Measurements from ENCODE around the gene OR1J2. TPM values are rescaled to one million over a fixed set of nuclear protein-coding genes. Genes with fewer than 3 reads are reported as not detected.

The OR1J2 gene
- polyA plus RNA-seq, 3 donors, result not detected

DNA sequence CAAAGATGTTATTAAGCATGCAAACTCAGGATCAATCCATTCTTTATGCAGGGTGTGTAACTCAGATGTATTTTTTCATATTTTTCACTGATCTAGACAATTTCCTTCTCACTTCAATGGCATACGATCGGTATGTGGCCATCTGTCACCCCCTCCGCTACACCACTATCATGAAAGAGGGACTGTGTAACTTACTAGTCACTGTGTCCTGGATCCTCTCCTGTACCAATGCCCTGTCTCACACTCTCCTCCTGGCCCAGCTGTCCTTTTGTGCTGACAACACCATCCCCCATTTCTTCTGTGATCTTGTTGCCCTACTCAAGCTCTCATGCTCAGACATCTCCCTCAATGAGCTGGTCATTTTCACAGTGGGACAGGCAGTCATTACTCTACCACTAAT lies 8.8 kb downstream of the OR1J2 start:
- TF ChIP-seq, protein P1, sequence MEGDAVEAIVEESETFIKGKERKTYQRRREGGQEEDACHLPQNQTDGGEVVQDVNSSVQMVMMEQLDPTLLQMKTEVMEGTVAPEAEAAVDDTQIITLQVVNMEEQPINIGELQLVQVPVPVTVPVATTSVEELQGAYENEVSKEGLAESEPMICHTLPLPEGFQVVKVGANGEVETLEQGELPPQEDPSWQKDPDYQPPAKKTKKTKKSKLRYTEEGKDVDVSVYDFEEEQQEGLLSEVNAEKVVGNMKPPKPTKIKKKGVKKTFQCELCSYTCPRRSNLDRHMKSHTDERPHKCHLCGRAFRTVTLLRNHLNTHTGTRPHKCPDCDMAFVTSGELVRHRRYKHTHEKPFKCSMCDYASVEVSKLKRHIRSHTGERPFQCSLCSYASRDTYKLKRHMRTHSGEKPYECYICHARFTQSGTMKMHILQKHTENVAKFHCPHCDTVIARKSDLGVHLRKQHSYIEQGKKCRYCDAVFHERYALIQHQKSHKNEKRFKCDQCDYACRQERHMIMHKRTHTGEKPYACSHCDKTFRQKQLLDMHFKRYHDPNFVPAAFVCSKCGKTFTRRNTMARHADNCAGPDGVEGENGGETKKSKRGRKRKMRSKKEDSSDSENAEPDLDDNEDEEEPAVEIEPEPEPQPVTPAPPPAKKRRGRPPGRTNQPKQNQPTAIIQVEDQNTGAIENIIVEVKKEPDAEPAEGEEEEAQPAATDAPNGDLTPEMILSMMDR (IDR thresholded peaks at IDR 0.05), result no peak
- no peak for DNase-seq
- Mint-ChIP-seq H3K27ac (no peak overlapping the region), H3K9me3 (peaks cover 0 to 3% (median 0%) of the 10 kb centered on the region in 7 donors), H3K36me3 (no peaks in the 10 kb centered on the region), H3K27me3 (ENCODE audit: low read depth in 3 of 3) (peaks cover 3 to 10% (median 3%) of the 10 kb centered on the region in 3 donors), H3K4me3 (no peak overlapping the region), H3K4me1 (no peaks in the 10 kb centered on the region)
- intact Hi-C loops (cut with micrococcal nuclease), result no loop called here
- Histone ChIP-seq H3K36me3 (replicated peaks in 1 of 2; ENCODE audit: control insufficient read depth in 1 of 2, insufficient read depth in 2 of 2, low read length in 2 of 2) (no peaks in the 10 kb centered on the region), H3K9me3 (replicated peaks in 1 of 2; ENCODE audit: control insufficient read depth in 1 of 2, insufficient read depth in 1 of 2, low read length in 2 of 2) (no peaks in the 10 kb centered on the region), H4K20me1 (ENCODE audit: insufficient read depth, low read length) (no peaks in the 10 kb centered on the region), H3K79me2 (ENCODE audit: insufficient read depth, low read length) (no peaks in the 10 kb centered on the region), H2AFZ (ENCODE audit: insufficient read depth, low read depth, low read length, poor library complexity, severe bottlenecking) (no peak overlapping the region), H3K4me3 (replicated peaks in 1 of 3; ENCODE audit: low read depth in 2 of 3, low read length in 3 of 3) (no peak overlapping the region), H3K4me2 (replicated peaks; ENCODE audit: extremely low read depth, low read length, poor library complexity, severe bottlenecking) (no peak overlapping the region), H3K27ac (ENCODE audit: low read depth in 1 of 2, low read length in 2 of 2) (no peak overlapping the region), H3K9ac (ENCODE audit: insufficient read depth, low read length, poor library complexity, severe bottlenecking) (no peak overlapping the region), H3K27me3 (ENCODE audit: control insufficient read depth in 2 of 2, insufficient read depth in 2 of 2, low read length in 2 of 2) (peaks cover 0 to 3% of the 10 kb centered on the region in 2 donors), H3K4me1 (ENCODE audit: control insufficient read depth in 1 of 2, insufficient read depth in 2 of 2, low read length in 2 of 2) (no peaks in the 10 kb centered on the region)
- WGBS (ENCODE audit: insufficient coverage), result 100% methylated on average over 3 of the region's 3 CpGs

DNA sequence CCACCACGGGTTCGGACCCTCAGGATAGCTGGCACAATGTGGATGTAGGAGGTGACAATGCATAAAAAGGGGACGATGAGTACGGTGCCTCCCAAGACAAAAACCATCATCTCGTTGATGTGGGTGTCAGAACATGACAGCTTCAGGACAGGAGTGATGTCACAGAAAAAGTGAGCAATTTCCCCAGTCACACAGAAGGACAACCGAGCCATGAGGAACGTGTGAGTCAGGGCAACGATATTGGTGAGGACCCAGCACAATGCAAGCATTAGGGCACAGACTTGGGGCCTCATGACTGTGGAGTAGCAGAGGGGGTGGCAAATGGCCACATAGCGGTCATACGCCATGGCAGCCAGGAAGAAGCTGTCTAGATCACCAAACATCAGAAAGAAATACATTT lies 16.0 kb downstream of the OR1J2 start:
- no peaks in the 10 kb centered on the region for H3K4me1 Mint-ChIP-seq
- WGBS (ENCODE audit: insufficient coverage), result 91% methylated on average over 7 of the region's 10 CpGs
- Histone ChIP-seq H4K20me1 (ENCODE audit: insufficient read depth, low read length) (no peaks in the 10 kb centered on the region), H3K79me2 (ENCODE audit: insufficient read depth, low read length) (no peaks in the 10 kb centered on the region), H3K9me3 (replicated peaks in 1 of 2; ENCODE audit: control insufficient read depth in 1 of 2, insufficient read depth in 1 of 2, low read length in 2 of 2) (peaks cover 0 to 6% of the 10 kb centered on the region in 2 donors), H3K4me2 (replicated peaks; ENCODE audit: extremely low read depth, low read length, poor library complexity, severe bottlenecking) (no peak overlapping the region), H3K27ac (ENCODE audit: low read depth in 1 of 2, low read length in 2 of 2) (no peak overlapping the region), H3K9ac (ENCODE audit: insufficient read depth, low read length, poor library complexity, severe bottlenecking) (no peak overlapping the region), H3K4me3 (replicated peaks in 1 of 3; ENCODE audit: low read depth in 2 of 3, low read length in 3 of 3) (no peak overlapping the region), H2AFZ (ENCODE audit: insufficient read depth, low read depth, low read length, poor library complexity, severe bottlenecking) (no peak overlapping the region), H3K4me1 (ENCODE audit: control insufficient read depth in 1 of 2, insufficient read depth in 2 of 2, low read length in 2 of 2) (no peaks in the 10 kb centered on the region), H3K36me3 (replicated peaks in 1 of 2; ENCODE audit: control insufficient read depth in 1 of 2, insufficient read depth in 2 of 2, low read length in 2 of 2) (no peaks in the 10 kb centered on the region), H3K27me3 (ENCODE audit: control insufficient read depth in 2 of 2, insufficient read depth in 2 of 2, low read length in 2 of 2) (no peaks in the 10 kb centered on the region)
- no peaks in the 10 kb centered on the region for H3K36me3 Mint-ChIP-seq
- H3K9me3 Mint-ChIP-seq, result peaks cover 0 to 5% (median 0%) of the 10 kb centered on the region in 7 donors
- TF ChIP-seq, protein P1 (IDR thresholded peaks at IDR 0.05), result no peak
- DNase-seq, result no peak
- no peak overlapping the region for H3K27ac Mint-ChIP-seq
- H3K27me3 Mint-ChIP-seq (ENCODE audit: low read depth in 3 of 3), result peaks cover 0 to 2% (median 1%) of the 10 kb centered on the region in 3 donors
- intact Hi-C loops (cut with micrococcal nuclease), result no loop called here
- no peak overlapping the region for H3K4me3 Mint-ChIP-seq
